ENCODE data around the gene IL1RAPL1.

DNA sequence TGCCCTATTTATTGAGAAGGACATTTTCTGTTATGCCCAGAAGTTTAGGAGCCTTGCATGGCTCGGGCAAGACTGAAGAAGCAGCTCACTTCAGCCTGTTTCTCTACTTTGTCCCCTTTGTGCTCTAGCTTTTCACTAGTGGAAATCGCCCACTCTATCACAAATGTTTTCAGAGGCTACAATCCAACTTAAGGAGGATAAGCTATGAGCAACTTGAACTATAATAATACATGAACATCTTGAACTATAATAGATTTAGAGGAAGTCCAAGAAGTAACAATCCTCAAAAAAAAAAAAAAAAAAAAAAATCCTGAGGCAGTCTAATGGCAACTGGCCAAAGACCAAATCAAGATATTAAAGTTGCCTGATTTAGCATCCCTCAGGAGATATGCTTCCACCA, 452.3 kb downstream of the IL1RAPL1 start:
- TF ChIP-seq, protein P1, sequence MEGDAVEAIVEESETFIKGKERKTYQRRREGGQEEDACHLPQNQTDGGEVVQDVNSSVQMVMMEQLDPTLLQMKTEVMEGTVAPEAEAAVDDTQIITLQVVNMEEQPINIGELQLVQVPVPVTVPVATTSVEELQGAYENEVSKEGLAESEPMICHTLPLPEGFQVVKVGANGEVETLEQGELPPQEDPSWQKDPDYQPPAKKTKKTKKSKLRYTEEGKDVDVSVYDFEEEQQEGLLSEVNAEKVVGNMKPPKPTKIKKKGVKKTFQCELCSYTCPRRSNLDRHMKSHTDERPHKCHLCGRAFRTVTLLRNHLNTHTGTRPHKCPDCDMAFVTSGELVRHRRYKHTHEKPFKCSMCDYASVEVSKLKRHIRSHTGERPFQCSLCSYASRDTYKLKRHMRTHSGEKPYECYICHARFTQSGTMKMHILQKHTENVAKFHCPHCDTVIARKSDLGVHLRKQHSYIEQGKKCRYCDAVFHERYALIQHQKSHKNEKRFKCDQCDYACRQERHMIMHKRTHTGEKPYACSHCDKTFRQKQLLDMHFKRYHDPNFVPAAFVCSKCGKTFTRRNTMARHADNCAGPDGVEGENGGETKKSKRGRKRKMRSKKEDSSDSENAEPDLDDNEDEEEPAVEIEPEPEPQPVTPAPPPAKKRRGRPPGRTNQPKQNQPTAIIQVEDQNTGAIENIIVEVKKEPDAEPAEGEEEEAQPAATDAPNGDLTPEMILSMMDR (IDR thresholded peaks at IDR 0.05) = no peak
- TF ChIP-seq POLR2A (IDR thresholded peaks at IDR 0.05) = no peak

Data from tibial nerve (tissue), 3 donors.